ENCODE results near the gene EFHC1.

EFHC1 gene

GRCh38 chr6:52511572-52512151 is 91.5 kb downstream of the EFHC1 start:
- TF ChIP-seq MAX (IDR thresholded peaks at IDR 0.05; ENCODE audit: low read depth, low read length) (no peak), CTCF (IDR thresholded peaks at IDR 0.05; ENCODE audit: low read depth, low read length) (no peak), POLR2A (IDR thresholded peaks at IDR 0.05; ENCODE audit: extremely low read depth, insufficient read length) (no peak), MYC (IDR thresholded peaks at IDR 0.05; ENCODE audit: low read depth, low read length) (no peak)
- no peak overlapping the region for H3K4me3 ChIP-seq (ENCODE audit: low read depth, low read length)
- DNase-seq (ENCODE audit: low read depth) = no peak

GRCh38 chr6:52512199-52512598 is 92.1 kb downstream of the EFHC1 start:
- no peak for DNase-seq (ENCODE audit: low read depth)
- TF ChIP-seq MAX (IDR thresholded peaks at IDR 0.05; ENCODE audit: low read depth, low read length) (no peak), MYC (IDR thresholded peaks at IDR 0.05; ENCODE audit: low read depth, low read length) (no peak), CTCF (IDR thresholded peaks at IDR 0.05; ENCODE audit: low read depth, low read length) (no peak), POLR2A (IDR thresholded peaks at IDR 0.05; ENCODE audit: extremely low read depth, insufficient read length) (no peak)

GRCh38 chr6:52513464-52513863 is 93.3 kb downstream of the EFHC1 start:
- H3K4me3 ChIP-seq (ENCODE audit: low read depth, low read length) = no peak overlapping the region
- DNase-seq (ENCODE audit: low read depth) = no peak
- TF ChIP-seq POLR2A (IDR thresholded peaks at IDR 0.05; ENCODE audit: extremely low read depth, insufficient read length) (no peak), MYC (IDR thresholded peaks at IDR 0.05; ENCODE audit: low read depth, low read length) (no peak)

More at GRCh38 chr6:52512199-52512598, 92.1 kb downstream of the EFHC1 start:
- no peak overlapping the region for H3K4me3 ChIP-seq (ENCODE audit: low read depth, low read length)

GRCh38 chr6:52513896-52514295 is 93.8 kb downstream of the EFHC1 start:
- DNase-seq (ENCODE audit: low read depth) = no peak
- no peak for TF ChIP-seq POLR2A (IDR thresholded peaks at IDR 0.05; ENCODE audit: extremely low read depth, insufficient read length)
- no peak for TF ChIP-seq CTCF (IDR thresholded peaks at IDR 0.05; ENCODE audit: low read depth, low read length)
- TF ChIP-seq MYC (IDR thresholded peaks at IDR 0.05; ENCODE audit: low read depth, low read length) = no peak
- no peak for TF ChIP-seq MAX (IDR thresholded peaks at IDR 0.05; ENCODE audit: low read depth, low read length)
- H3K4me3 ChIP-seq (ENCODE audit: low read depth, low read length) = no peak overlapping the region

GRCh38 chr6:52514514-52514913 is 94.4 kb downstream of the EFHC1 start:
- DNase-seq (ENCODE audit: low read depth) = peak; percentile 81
- no peak for TF ChIP-seq POLR2A (IDR thresholded peaks at IDR 0.05; ENCODE audit: extremely low read depth, insufficient read length)
- peak; percentile 31 for TF ChIP-seq MAX (IDR thresholded peaks at IDR 0.05; ENCODE audit: low read depth, low read length)
- TF ChIP-seq MYC (IDR thresholded peaks at IDR 0.05; ENCODE audit: low read depth, low read length) = no peak

GRCh38 chr6:52515219-52515960 is 95.2 kb downstream of the EFHC1 start:
- H3K4me3 ChIP-seq (ENCODE audit: low read depth, low read length) = no peak overlapping the region
- TF ChIP-seq POLR2A (IDR thresholded peaks at IDR 0.05; ENCODE audit: extremely low read depth, insufficient read length) = no peak
- no peak for TF ChIP-seq MYC (IDR thresholded peaks at IDR 0.05; ENCODE audit: low read depth, low read length)
- TF ChIP-seq MAX (IDR thresholded peaks at IDR 0.05; ENCODE audit: low read depth, low read length) = no peak
- no peak for TF ChIP-seq CTCF (IDR thresholded peaks at IDR 0.05; ENCODE audit: low read depth, low read length)
- DNase-seq (ENCODE audit: low read depth) = no peak

More at GRCh38 chr6:52514514-52514913, 94.4 kb downstream of the EFHC1 start:
- no peak overlapping the region for H3K4me3 ChIP-seq (ENCODE audit: low read depth, low read length)

Measured in NB4 (cell line).